HepG2 (cell line): ENCODE results near the gene HTR6. TPM values are rescaled to one million over a fixed set of nuclear protein-coding genes. Genes with fewer than 3 reads are reported as not detected.

Experiments used
- ATAC-seq: fragments of 200-7000 bp; cut with Tn5 transposase; 3 replicates; pipeline ENCODE4 v1.9.1; 2020; ENCODE audit warnings: mild to moderate bottlenecking, moderate library complexity
- BruUV-seq: library from RNA; stranded (reverse); fragments of 400-500 nt; replicated peaks from 2 replicates; lab custom pipeline; 2021; lab: Mats Ljungman, UMichigan
- CTCF ChIA-PET: fragments of 300-600 bp; formaldehyde crosslinking; extraction: SDS; loops from one replicate; lab custom pipeline; 2021; ENCODE audit warnings: low total read pairs, inconsistent platforms, low intra/inter-chr PET ratio; lab: Yijun Ruan, JAX
- POLR2A ChIA-PET: fragments of 350-600 bp; sonication (Branson Sonifier 250); formaldehyde crosslinking; loops from one replicate; lab custom pipeline; 2020; ENCODE audit warnings: antibody characterized with exemption, inconsistent platforms; lab: Yijun Ruan, JAX
- DNase-seq: peaks from one replicate; pipeline ENCODE4 v3.0.0-alpha.2; 2015; ENCODE audit warnings: low spot score
- FAIRE-seq: peaks from 3 replicates; lab custom pipeline; 2011; peaks lifted over from hg19 to GRCh38; lab: Jason Lieb, UNC
- H2AFZ ChIP-seq: one replicate; pipeline ENCODE4 v1.6.1; 2011; ENCODE audit warnings: low read length, inconsistent platforms
- H3K27ac ChIP-seq: fragments of 300-600 bp; 3 replicates; pipeline ENCODE4 v1.8.0; 2011; ENCODE audit warnings: mixed run types, mild to moderate bottlenecking, mixed read lengths, low read length, inconsistent platforms; ENCODE audit not compliant: insufficient read depth; ENCODE audit errors: extremely low read length
- H3K27me3 ChIP-seq, 2 experiments: fragments of 200-600 bp in 1 of 2; 2 replicates in 1 of 2; 3 replicates in 1 of 2; pipeline versions ENCODE4 v1.6.0 to v1.8.0; 2011; ENCODE audit warnings: low read length in 2 of 2, mild to moderate bottlenecking in 2 of 2, moderate library complexity in 2 of 2, inconsistent platforms in 1 of 2; ENCODE audit not compliant: insufficient read depth in 2 of 2, control insufficient read depth in 1 of 2
- H3K36me3 ChIP-seq, 2 experiments: fragments of 200-600 bp in 1 of 2; replicated peaks in 1 of 2; 2 replicates in 1 of 2; 3 replicates in 1 of 2; pipeline versions ENCODE4 v1.5.1 to v1.8.0; 2011; ENCODE audit warnings: low read length in 2 of 2, inconsistent platforms in 1 of 2; ENCODE audit not compliant: insufficient read depth in 2 of 2, control insufficient read depth in 1 of 2
- H3K4me1 ChIP-seq: 2 replicates; pipeline ENCODE4 v1.5.1; 2012; ENCODE audit warnings: low read length, inconsistent platforms; ENCODE audit not compliant: insufficient read depth
- H3K4me2 ChIP-seq: 2 replicates; pipeline ENCODE4 v1.6.0; 2011; ENCODE audit warnings: low read depth, low read length, inconsistent platforms
- H3K4me3 ChIP-seq, 3 experiments: fragments of 200-600 bp in 1 of 3; sonication (generic), shearing (Covaris generic) in 1 of 3; replicated peaks in 1 of 3; 2 replicates each; pipeline ENCODE4 v1.5.1; 2011 to 2016; ENCODE audit warnings: low read length in 3 of 3, inconsistent platforms in 2 of 3, low read depth in 2 of 3, mild to moderate bottlenecking in 2 of 3, control low read depth in 1 of 3, mixed read lengths in 1 of 3; ENCODE audit not compliant: insufficient read depth in 1 of 3
- H3K79me2 ChIP-seq: one replicate; pipeline ENCODE4 v1.6.1; 2011; ENCODE audit warnings: low read length, inconsistent platforms; ENCODE audit not compliant: insufficient read depth
- H3K9ac ChIP-seq: 2 replicates; pipeline ENCODE4 v1.6.0; 2011; ENCODE audit warnings: mild to moderate bottlenecking, low read depth, low read length, inconsistent platforms; ENCODE audit not compliant: insufficient read depth
- H3K9me3 ChIP-seq: 2 replicates; pipeline ENCODE4 v1.5.1; 2012; ENCODE audit warnings: mild to moderate bottlenecking, low read length
- H4K20me1 ChIP-seq: 2 replicates; pipeline ENCODE4 v1.6.0; 2011; ENCODE audit warnings: inconsistent platforms, mild to moderate bottlenecking, low read length, moderate library complexity; ENCODE audit not compliant: insufficient read depth
- ATF7 ChIP-seq, 2 experiments: fragments of 450-650 bp in 1 of 2; sonication (generic) in 1 of 2; formaldehyde crosslinking in 1 of 2; IDR thresholded peaks; 2 replicates each; pipeline versions ENCODE4 v1.4.0 to v1.6.1; 2016 to 2020; ENCODE audit warnings: antibody characterized with exemption in 1 of 2, mild to moderate bottlenecking in 1 of 2, missing genetic modification reagents in 1 of 2
- DPF2 ChIP-seq: sonication (generic); formaldehyde crosslinking; IDR thresholded peaks from 2 replicates; pipeline ENCODE4 v1.4.0; 2020; ENCODE audit warnings: mild to moderate bottlenecking, low read depth, missing genetic modification reagents, borderline replicate concordance
- FLYWCH1 ChIP-seq: sonication (generic); formaldehyde crosslinking; IDR thresholded peaks from 2 replicates; pipeline ENCODE4 v1.8.1; 2023; ENCODE audit warnings: mild to moderate bottlenecking, missing genetic modification reagents
- FOXO1 ChIP-seq: sonication (generic); formaldehyde crosslinking; IDR thresholded peaks from 2 replicates; pipeline ENCODE4 v1.4.0; 2020; ENCODE audit warnings: missing genetic modification reagents
- HOMEZ ChIP-seq: IDR thresholded peaks from 2 replicates; pipeline ENCODE4 v1.6.1; 2016; ENCODE audit warnings: low read depth
- MXD3 ChIP-seq: IDR thresholded peaks from 2 replicates; pipeline ENCODE4 v1.6.1; 2016; ENCODE audit warnings: mild to moderate bottlenecking, missing biosample characterization, missing genetic modification reagents
- NR2C2 ChIP-seq: sonication (generic); formaldehyde crosslinking; IDR thresholded peaks from 2 replicates; pipeline ENCODE4 v1.4.0; 2020; ENCODE audit warnings: missing genetic modification reagents, mild to moderate bottlenecking, moderate library complexity, borderline replicate concordance
- PPARG ChIP-seq: conservative IDR thresholded peaks from 2 replicates; pipeline ENCODE4 v1.6.1; 2016; ENCODE audit warnings: missing biosample characterization, missing genetic modification reagents
- RAD21 ChIP-seq: fragments of 450-650 bp; formaldehyde crosslinking; IDR thresholded peaks from 2 replicates; pipeline ENCODE4 v1.5.0; 2020; ENCODE audit warnings: mild to moderate bottlenecking
- RXRA ChIP-seq: sonication (generic); formaldehyde crosslinking; IDR thresholded peaks from 2 replicates; pipeline ENCODE4 v1.5.1; 2020; ENCODE audit warnings: missing genetic modification reagents
- ZC3H13 ChIP-seq: sonication (generic); formaldehyde crosslinking; IDR thresholded peaks from 2 replicates; pipeline ENCODE4 v1.8.1; 2023; ENCODE audit warnings: mild to moderate bottlenecking, missing genetic modification reagents, moderate library complexity
- ZMYM2 ChIP-seq: sonication (generic); formaldehyde crosslinking; IDR thresholded peaks from 2 replicates; pipeline ENCODE4 v1.8.0; 2022; ENCODE audit warnings: mild to moderate bottlenecking, missing genetic modification reagents
- ZNF484 ChIP-seq: sonication (generic); formaldehyde crosslinking; IDR thresholded peaks from 2 replicates; pipeline ENCODE4 v1.5.1; 2020; ENCODE audit warnings: mild to moderate bottlenecking, low read depth, missing genetic modification reagents, borderline replicate concordance
- ZNF557 ChIP-seq: sonication (generic); formaldehyde crosslinking; IDR thresholded peaks from 2 replicates; pipeline ENCODE4 v1.4.0; 2020; ENCODE audit warnings: missing genetic modification reagents
- ZNF619 ChIP-seq: sonication (generic); formaldehyde crosslinking; IDR thresholded peaks from 2 replicates; pipeline ENCODE4 v1.4.0; 2020; ENCODE audit warnings: mild to moderate bottlenecking, missing genetic modification reagents
- ZNF761 ChIP-seq: sonication (generic); formaldehyde crosslinking; conservative IDR thresholded peaks from 2 replicates; pipeline ENCODE4 v1.4.0; 2020; ENCODE audit warnings: mild to moderate bottlenecking, missing genetic modification reagents
- ZNF772 ChIP-seq: sonication (generic); formaldehyde crosslinking; IDR thresholded peaks from 2 replicates; pipeline ENCODE4 v1.5.0; 2020; ENCODE audit warnings: mild to moderate bottlenecking, missing genetic modification reagents
- WGBS: methylation state at CpG from one replicate; pipeline ENCODE4 v1.1.6; 2017; ENCODE audit warnings: low lambda C conversion rate; 5-methylcytosine and 5-hydroxymethylcytosine counted together
- in situ Hi-C: cut with HindIII; loops from 2 replicates; pipeline ENCODE4 v1.10.0; 2017; ENCODE audit warnings: low pct_unique_long_range_greater_than_20kb; ENCODE audit not compliant: extremely low pct_ligation_motif_present
- intact Hi-C: fragments of 100-400 bp; cut with micrococcal nuclease; formaldehyde crosslinking; loops from one replicate; pipeline ENCODE4 v1.10.0; 2022; ENCODE audit not compliant: unreplicated experiment
- polyA plus RNA-seq, 8 experiments: library from polyadenylated mRNA; depleted of rRNA in 3 of 8; stranded (reverse) in 7 of 8; unstranded in 1 of 8; fragments of >200 nt; fragmentation: Illumina TruSeq in 4 of 8; extraction: Trizol in 4 of 8; gene quantifications; 2 replicates each; pipeline versions ENCODE4 v1.2.1 to v1.2.3, GENCODE V29; 2011 to 2016; ENCODE audit warnings: low read depth in 4 of 8, missing spikeins in 1 of 8, mixed read lengths in 1 of 8; ENCODE audit not compliant: insufficient read depth in 1 of 8
- total RNA-seq, 5 experiments: library from RNA; depleted of rRNA; stranded (reverse); fragments of >200 nt; fragmentation: Illumina TruSeq; extraction: Trizol; gene quantifications; 2 replicates each; pipeline ENCODE4 v1.2.3, GENCODE V29; 2016; ENCODE audit warnings: low read depth in 1 of 5

The HTR6 gene
- total and polyA plus RNA-seq, 2 of the 13 experiments (the other 11 are each of a cell fraction or from before 2014, with no cell fraction given): 0.04 TPM; not detected in 1

GRCh38 chr1:19712928-19713327, 48.3 kb downstream of the HTR6 start:
- in situ Hi-C loops: no loop called here
- CTCF ChIA-PET: no interaction called here
- Histone ChIP-seq H3K4me3 (no peak overlapping the region), H3K9ac (no peak overlapping the region), H4K20me1 (no peaks in the 10 kb centered on the region), H3K36me3 (no peaks in the 10 kb centered on the region), H3K9me3 (no peaks in the 10 kb centered on the region), H3K4me2 (no peak overlapping the region), H3K27ac (no peak overlapping the region), H3K27me3 (no peaks in the 10 kb centered on the region), H3K79me2 (no peaks in the 10 kb centered on the region), H3K4me1 (no peaks in the 10 kb centered on the region), H2AFZ (no peak overlapping the region)
- TF ChIP-seq NR2C2 (CRISPR knock-in tag) (no peak), ZNF557 (CRISPR knock-in tag) (no peak), ZMYM2 (CRISPR knock-in tag) (no peak), ZNF772 (CRISPR knock-in tag) (no peak), ZNF619 (no peak), ZC3H13 (CRISPR knock-in tag) (no peak), FOXO1 (CRISPR knock-in tag) (no peak)
- no TSS peak for BruUV-seq
- FAIRE-seq: no peak
- WGBS: 65% methylated on average over 4 of the region's 4 CpGs
- no peak for ATAC-seq
- POLR2A ChIA-PET: no interaction called here
- intact Hi-C loops: no loop called here
- no peak for DNase-seq

GRCh38 chr1:19715334-19716203, 50.9 kb downstream of the HTR6 start:
- H3K27ac ChIP-seq: no peak overlapping the region
- H3K9me3 ChIP-seq: no peaks in the 10 kb centered on the region
- FAIRE-seq: peak; percentile 93
- peak; percentile 88 for DNase-seq
- H3K79me2 ChIP-seq: no peaks in the 10 kb centered on the region
- no peaks in the 10 kb centered on the region for H3K36me3 ChIP-seq
- peak; percentile 98 for ATAC-seq
- H3K4me1 ChIP-seq: no peaks in the 10 kb centered on the region
- intact Hi-C loops (no loop called here), in situ Hi-C loops (no loop called here)
- no peak overlapping the region for H3K4me3 ChIP-seq
- ChIA-PET CTCF (interaction anchor here (1.2 kb wide), 1 partner anchor 157 kb away, joined by 5 read pairs; no protein-coding TSS in a partner anchor), POLR2A (interaction anchor here (0.9 to 1.2 kb wide), 2 partner anchors 11 to 12 kb away, joined by 3 to 4 read pairs; no protein-coding TSS in a partner anchor)
- no peak overlapping the region for H3K4me2 ChIP-seq
- H4K20me1 ChIP-seq: no peaks in the 10 kb centered on the region
- no peak overlapping the region for H3K9ac ChIP-seq
- H3K27me3 ChIP-seq: no peaks in the 10 kb centered on the region
- BruUV-seq: no TSS peak
- WGBS: 55% methylated on average over 8 of the region's 12 CpGs
- no peak overlapping the region for H2AFZ ChIP-seq
- TF ChIP-seq ZMYM2 (CRISPR knock-in tag): no peak
- no peak for TF ChIP-seq PPARG (CRISPR knock-in tag)
- TF ChIP-seq ZNF484: no peak
- no peak for TF ChIP-seq DPF2 (CRISPR knock-in tag)
- TF ChIP-seq RXRA: no peak
- TF ChIP-seq MXD3 (CRISPR knock-in tag): no peak
- TF ChIP-seq ATF7 (IDR thresholded peaks at IDR 0.05): no peak
- no peak for TF ChIP-seq ATF7 (CRISPR knock-in tag; IDR thresholded peaks at IDR 0.05)
- TF ChIP-seq RAD21 (CRISPR knock-in tag): peak; percentile 33; the same call in 1 of the 2 replicates
- no peak for TF ChIP-seq ZNF761
- no peak for TF ChIP-seq FLYWCH1 (CRISPR knock-in tag)
- no peak for TF ChIP-seq HOMEZ
